ENCODE data around the gene RLN3.

RLN3 gene

DNA sequence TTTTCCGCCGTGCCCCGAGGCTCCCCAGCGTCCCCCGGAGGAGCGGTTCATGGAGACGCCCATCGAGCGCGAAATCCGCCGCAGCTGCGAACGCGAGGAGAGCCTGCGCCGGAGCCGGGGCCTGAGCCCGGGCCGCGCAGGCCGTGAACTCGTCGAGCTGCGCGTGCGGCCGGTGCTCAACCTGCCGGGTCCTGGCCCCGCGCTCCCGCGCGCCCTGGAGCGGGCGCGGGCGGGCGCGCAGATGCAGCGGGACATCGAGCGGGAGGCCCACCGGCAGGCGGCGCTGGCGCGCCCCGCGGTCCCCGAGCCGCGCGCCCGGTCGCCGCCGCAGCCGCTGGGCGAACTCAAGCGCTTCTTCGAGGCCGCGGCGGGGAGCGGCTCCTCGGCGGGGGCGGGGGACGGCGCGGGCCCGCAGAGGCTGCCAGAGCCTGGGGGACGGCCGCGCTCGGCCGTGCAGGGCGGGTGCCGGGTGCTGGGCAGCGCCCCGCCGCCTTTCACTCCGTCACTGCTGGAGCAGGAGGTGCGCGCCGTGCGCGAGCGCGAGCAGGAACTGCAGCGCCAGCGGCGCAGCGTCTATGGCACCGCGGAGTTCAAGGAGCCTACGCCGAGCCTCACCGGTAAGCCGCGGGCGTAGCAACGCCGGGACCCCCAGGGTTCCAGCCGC lies 45.4 kb downstream of the RLN3 start:
- in situ Hi-C loops (cut with HindIII; ENCODE audit: low sequenced_read_pairs): no loop called here

DNA sequence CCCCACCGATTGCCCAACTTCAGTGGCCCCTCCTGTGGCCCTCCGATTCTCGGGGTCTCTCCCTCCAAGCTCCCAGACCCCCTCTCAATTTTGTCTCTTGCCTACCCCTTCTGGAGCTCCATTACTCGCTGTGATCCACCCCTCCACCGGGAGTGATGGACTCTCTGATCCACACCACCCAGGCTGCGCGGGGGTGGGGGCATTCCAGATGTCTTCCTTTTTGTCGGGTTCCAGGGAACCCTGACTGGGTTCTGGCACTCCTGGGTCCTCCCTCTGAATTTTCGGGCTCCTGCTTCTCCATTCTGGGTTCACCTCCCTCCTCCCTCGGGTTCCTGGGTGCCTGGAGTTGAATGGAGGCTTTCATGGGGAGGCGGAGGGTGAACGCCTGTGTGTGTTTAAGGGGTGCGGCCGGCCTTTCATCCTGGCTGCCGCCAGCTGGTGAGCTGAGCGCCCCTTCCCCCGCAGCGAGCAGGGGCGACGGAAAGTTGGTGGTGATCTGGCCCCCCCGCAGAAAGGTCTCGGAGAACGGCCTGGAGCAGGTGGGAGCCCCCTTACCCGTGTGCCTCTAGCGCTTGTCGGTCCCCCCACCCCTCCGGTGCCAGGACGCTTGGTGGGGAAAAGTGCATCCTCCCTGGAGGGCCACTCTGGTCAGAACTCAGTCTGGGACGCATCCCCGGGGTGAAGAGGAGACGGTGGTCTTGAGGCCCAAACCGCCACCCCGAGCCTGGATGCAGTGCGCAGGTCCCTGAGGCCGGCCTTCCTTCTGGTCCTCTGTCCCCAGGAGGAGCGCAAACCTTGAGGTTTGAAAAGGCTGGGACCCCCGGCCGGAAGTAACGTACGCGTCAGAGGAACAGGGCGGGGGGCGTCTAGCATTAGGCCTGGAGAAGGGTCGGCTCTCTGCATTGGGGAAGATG lies 46.2 kb downstream of the RLN3 start:
- in situ Hi-C loops (cut with HindIII; ENCODE audit: low sequenced_read_pairs): no loop called here

DNA sequence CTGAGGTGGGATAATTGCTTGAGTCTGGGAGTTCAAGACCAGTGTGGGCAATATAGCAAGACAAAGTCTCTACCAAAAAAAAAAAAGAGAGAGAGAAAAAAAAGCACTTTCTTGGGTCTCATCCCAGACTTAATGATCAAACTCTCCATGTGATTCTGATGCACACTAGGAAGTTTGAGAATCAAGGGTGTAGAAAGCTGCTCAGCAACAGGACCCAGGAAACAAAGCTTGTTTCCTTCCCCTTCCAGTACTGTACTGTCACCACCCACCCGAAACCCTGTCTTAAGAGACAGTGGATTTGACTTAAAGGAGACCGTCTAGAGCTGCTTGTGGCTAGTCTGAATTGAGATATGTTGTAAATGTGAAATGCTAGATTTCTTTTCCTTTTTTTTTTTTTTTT lies 50.5 kb downstream of the RLN3 start:
- in situ Hi-C loops (cut with HindIII; ENCODE audit: low sequenced_read_pairs): loop anchor here (5.0 to 25.0 kb wide), 3 partner anchors 59 to 341 kb away; partner anchors contain the start of gene ASF1B
